ENCODE results near the gene TMPRSS7. TPM values are rescaled to one million over a fixed set of nuclear protein-coding genes. Genes with fewer than 3 reads are reported as not detected.
"Not testable (repeated sequence)": the region's sequence is repeated elsewhere in the genome, so short reads cannot be mapped to it uniquely, and the experiment has no call there.

TMPRSS7 gene
- total RNA-seq, 8 experiments from 2014 or later: 0.17 to 2.1 (median 0.20) TPM; not detected in 5

DNA sequence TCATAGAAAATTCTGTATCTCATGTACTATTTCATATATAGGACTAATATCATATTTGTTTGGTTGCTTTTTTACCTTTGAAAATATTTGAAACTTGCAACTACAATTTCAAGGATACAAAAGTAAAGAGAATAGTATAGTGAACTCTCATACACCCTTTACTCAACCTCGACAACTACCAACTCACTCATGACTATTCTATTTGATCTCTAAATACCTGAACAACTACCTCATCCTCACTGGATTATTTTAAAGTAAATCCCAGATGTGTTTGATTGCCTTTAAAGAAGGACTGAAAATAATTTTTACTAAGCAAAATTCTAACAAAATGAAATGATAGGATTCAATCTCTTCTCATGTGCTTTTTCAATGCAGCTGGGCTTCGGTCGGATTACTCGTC, 12.1 kb downstream of the TMPRSS7 start:
- no peak for ATAC-seq (replicated peaks in 6 of 8)
- in situ Hi-C loops (cut with MboI; ENCODE audit: low pct_unique_long_range_greater_than_20kb in 2 of 9, low sequenced_read_pairs in 9 of 9, unreplicated experiment in 9 of 9): loop anchor here in 1 of 9 experiments (25.0 kb wide), 1 partner anchor 134 kb away; no protein-coding TSS in a partner anchor
- Histone ChIP-seq H3K4me1 (replicated peaks in 1 of 2) (peaks cover 11 to 13% of the 10 kb centered on the region in 2 donors), H3K27ac (no peak overlapping the region), H3K4me3 (no peak overlapping the region)
- 61 to 77% (median 71%) methylated on average over 3 to 4 of the region's 4 CpGs; no CpG with 5 or more reads in 3 of the 10 experiments for WGBS, 10 experiments

DNA sequence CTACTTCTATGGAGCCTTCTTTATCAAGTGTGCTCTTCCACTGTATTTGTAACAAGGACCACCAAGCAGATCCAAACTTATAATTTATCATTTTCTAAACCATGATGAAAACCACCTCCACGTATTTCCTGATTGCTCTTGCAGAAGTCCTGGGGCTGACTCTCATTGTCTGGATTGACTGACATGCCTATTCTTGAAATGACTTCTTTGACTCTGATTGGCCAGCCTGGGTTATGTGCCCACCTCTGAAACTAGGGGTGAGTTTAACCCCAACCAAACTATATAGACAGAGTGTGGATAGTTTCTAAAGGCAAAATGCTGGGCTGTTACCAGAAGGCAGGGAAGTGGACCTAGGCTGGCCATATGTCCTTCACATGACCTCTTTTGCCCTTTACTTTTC, 12.7 kb downstream of the TMPRSS7 start:
- no peak for ATAC-seq (replicated peaks in 6 of 8)

DNA sequence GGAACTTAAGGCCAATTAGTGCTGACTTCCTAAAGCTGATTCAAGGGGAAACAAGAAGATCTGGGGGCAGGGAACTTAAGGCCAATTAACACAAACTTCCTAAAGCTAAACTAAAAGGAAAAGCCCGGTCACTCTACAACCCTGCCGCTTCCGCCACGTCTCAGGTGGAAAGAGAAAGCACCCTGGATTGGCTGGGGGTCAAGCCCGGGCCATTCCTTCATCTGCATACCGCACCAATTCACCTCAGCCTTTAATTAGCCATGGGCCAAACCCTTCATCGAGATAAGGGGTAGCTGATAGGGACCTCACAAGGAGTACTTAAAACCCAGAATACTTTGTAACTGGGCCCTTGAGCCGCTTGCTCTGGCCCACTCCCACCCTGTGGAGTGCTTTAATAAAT, 14.4 kb downstream of the TMPRSS7 start:
- 28 to 100% (median 83%) methylated on average over 1 to 8 of the region's 8 CpGs; no CpG with 5 or more reads in 4 of the 10 experiments for WGBS, 10 experiments
- H3K4me1 ChIP-seq (replicated peaks in 1 of 2): no peaks in the 10 kb centered on the region
- no peak for ATAC-seq (replicated peaks in 6 of 8)
- in situ Hi-C loops (cut with MboI; ENCODE audit: low pct_unique_long_range_greater_than_20kb in 2 of 9, low sequenced_read_pairs in 9 of 9, unreplicated experiment in 9 of 9): loop anchor here in 1 of 9 experiments (25.0 kb wide), 1 partner anchor 137 kb away; no protein-coding TSS in a partner anchor
- H3K4me3 ChIP-seq: no peak overlapping the region
- no peak overlapping the region for H3K27ac ChIP-seq

More for the DNA sequence above, 12.7 kb downstream of the TMPRSS7 start:
- Histone ChIP-seq H3K27ac (no peak overlapping the region), H3K4me1 (replicated peaks in 1 of 2) (peaks cover 11% of the 10 kb centered on the region in 2 donors), H3K4me3 (no peak overlapping the region)
- in situ Hi-C loops (cut with MboI; ENCODE audit: low pct_unique_long_range_greater_than_20kb in 2 of 9, low sequenced_read_pairs in 9 of 9, unreplicated experiment in 9 of 9): loop anchor here in 1 of 9 experiments (25.0 kb wide), 1 partner anchor 135 kb away; no protein-coding TSS in a partner anchor
- 20 to 100% (median 83%) methylated on average over 1 of the region's 1 CpG; no CpG with 5 or more reads in 5 of the 10 experiments for WGBS, 10 experiments

DNA sequence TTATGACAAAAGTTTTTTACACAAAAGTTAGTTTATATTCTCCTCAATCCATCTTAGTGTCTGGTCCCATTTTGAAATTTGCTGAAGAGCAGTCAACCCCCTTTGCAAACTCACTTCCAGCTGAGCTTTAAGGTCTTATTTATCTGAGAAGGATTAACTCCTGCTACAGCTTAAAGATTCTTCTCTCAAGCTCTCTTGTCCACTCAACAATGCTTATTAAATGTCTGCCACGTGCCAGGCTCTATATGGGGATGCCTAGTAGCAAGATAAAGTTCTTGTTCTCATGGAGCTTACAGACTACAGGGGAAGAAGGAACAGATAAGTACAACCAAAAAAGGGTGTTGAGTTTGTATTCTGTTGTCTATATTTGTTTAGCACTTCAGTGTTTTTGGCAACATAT, 18.7 kb downstream of the TMPRSS7 start:
- in situ Hi-C loops (cut with MboI; ENCODE audit: low pct_unique_long_range_greater_than_20kb in 2 of 9, low sequenced_read_pairs in 9 of 9, unreplicated experiment in 9 of 9): loop anchor here in 2 of 9 experiments (25.0 kb wide), 1 partner anchor 341 kb away; no protein-coding TSS in a partner anchor
- 0 to 33% (median 20%) methylated on average over 1 of the region's 1 CpG; no CpG with 5 or more reads in 4 of the 10 experiments for WGBS, 10 experiments
- Histone ChIP-seq H3K4me3 (no peak overlapping the region), H3K4me1 (replicated peaks in 1 of 2) (no peaks in the 10 kb centered on the region), H3K27ac (no peak overlapping the region)
- no peak for ATAC-seq (replicated peaks in 6 of 8)

DNA sequence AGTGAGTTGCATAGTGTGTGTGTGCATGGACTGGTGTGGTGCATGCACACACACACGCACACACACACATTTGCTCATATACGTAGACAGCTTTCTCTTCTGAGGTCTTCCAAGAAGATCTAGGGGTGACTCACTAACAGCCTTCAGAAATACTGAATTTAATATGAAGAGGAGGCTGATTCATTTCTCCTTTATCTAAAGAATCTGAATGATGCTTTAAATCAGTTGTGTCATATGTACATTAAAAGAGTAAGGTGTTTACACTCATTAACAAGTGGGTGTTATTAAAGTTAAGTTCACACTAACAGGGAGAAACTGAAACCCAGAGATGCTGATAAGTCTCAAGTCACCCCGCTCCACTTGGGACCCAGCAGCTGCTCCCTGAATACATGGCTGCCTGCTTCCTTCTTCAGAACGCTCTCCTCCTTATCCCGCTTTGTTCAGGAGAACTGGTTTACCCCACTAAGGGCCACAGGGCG, 22.0 kb downstream of the TMPRSS7 start:
- WGBS, 10 experiments: 23 to 100% (median 91%) methylated on average over 2 to 6 of the region's 6 CpGs; no CpG with 5 or more reads in 2 of the 10 experiments
- ATAC-seq (replicated peaks in 6 of 8): peak in 2 of 8 experiments; percentile 46 to 62
- no peak overlapping the region for H3K27ac ChIP-seq

DNA sequence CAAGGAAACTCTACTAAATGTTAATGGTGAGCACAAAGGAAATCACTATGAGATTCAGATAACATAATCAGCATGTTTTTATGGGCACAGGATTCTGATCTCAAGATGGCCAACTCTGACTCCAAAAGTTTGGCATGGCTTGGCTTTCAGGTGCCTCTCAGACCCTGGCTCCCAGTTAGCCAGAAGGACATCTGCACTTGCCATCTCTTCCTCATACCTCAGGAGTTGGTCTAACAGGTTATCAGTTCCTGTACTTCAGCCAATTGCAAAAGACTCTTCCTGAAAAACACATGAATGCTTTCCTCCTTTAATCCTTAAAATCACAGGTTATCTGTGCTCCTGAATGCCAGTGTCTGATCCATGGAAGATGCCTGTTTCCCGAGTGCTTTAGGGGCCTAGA, 25.0 kb downstream of the TMPRSS7 start:
- WGBS, 10 experiments: 0 to 100% (median 73%) methylated on average over 1 of the region's 1 CpG; no CpG with 5 or more reads in 6 of the 10 experiments

More for the DNA sequence above, 22.0 kb downstream of the TMPRSS7 start:
- Histone ChIP-seq H3K4me3 (no peak overlapping the region), H3K4me1 (replicated peaks in 1 of 2) (no peaks in the 10 kb centered on the region)
- in situ Hi-C loops (cut with MboI; ENCODE audit: low pct_unique_long_range_greater_than_20kb in 2 of 9, low sequenced_read_pairs in 9 of 9, unreplicated experiment in 9 of 9): loop anchor here in 2 of 9 experiments (25.0 kb wide), 1 partner anchor 344 kb away; no protein-coding TSS in a partner anchor

DNA sequence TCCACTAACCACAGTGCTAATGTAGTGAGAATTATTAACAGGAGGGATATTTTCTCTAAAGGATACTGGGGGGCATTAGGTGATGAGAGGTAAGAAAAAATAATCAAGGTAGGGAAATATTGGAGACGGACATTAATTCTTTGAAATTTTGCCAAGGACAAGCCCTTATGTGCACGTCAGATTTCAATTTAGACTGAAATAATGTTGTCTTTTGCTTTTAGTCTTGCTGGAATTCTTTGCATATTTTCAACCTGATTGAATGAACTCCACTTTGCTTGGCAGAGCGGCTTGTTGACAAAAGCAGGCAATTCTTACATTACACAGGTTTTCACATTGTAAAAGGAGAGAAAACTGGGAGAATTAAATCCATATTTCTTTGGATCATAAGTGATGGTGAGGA, 26.6 kb downstream of the TMPRSS7 start:
- no peak overlapping the region for H3K27ac ChIP-seq
- no peak overlapping the region for H3K4me3 ChIP-seq
- WGBS, 10 experiments: 7 to 97% (median 85%) methylated on average over 1 to 3 of the region's 3 CpGs
- H3K4me1 ChIP-seq (replicated peaks in 1 of 2): no peaks in the 10 kb centered on the region
- in situ Hi-C loops (cut with MboI; ENCODE audit: low pct_unique_long_range_greater_than_20kb in 2 of 9, low sequenced_read_pairs in 9 of 9, unreplicated experiment in 9 of 9): loop anchor here in 2 of 9 experiments (25.0 kb wide), 1 partner anchor 349 kb away; no protein-coding TSS in a partner anchor
- ATAC-seq (replicated peaks in 6 of 8): peak in 1 of 8 experiments; percentile 44

More for the DNA sequence above, 25.0 kb downstream of the TMPRSS7 start:
- ATAC-seq (replicated peaks in 6 of 8): no peak
- Histone ChIP-seq H3K27ac (no peak overlapping the region), H3K4me3 (no peak overlapping the region), H3K4me1 (replicated peaks in 1 of 2) (no peaks in the 10 kb centered on the region)
- in situ Hi-C loops (cut with MboI; ENCODE audit: low pct_unique_long_range_greater_than_20kb in 2 of 9, low sequenced_read_pairs in 9 of 9, unreplicated experiment in 9 of 9): loop anchor here in 2 of 9 experiments (25.0 kb wide), 1 partner anchor 347 kb away; no protein-coding TSS in a partner anchor

DNA sequence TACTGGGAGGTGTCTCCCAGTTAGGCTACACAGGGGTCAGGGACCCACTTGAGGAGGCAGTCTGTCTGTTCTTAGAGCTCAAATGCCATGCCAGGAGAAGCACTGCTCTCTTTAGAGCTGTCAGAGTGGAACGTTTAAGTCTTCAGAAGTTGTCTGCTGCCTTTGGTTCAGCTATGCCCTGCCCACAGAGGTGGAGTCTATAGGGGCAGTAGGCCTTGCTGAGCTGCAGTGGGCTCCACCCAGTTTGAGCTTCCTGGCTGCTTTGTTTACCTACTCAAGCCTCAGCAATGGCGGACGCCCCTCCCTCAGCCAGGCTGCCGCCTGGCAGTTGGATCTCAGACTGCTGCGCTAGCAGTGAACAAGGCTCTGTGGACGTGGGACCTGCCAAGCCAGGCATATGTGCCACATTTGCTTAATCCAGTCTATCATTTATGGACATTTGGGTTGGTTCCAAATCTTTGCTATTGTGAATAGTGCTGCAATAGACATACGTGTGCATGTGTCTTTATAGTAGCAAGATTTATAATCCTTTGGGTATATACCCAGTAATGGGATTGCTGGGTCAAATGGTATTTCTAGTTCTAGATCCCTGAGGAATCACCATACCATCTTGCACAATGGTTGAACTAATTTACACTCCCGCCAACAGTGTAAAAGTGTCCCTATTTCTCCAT, 38.0 kb downstream of the TMPRSS7 start:
- WGBS, 10 experiments: 33 to 100% (median 100%) methylated on average over 1 to 3 of the region's 8 CpGs; no CpG with 5 or more reads in 3 of the 10 experiments
- H3K4me1 ChIP-seq (replicated peaks in 1 of 2); H3K27ac ChIP-seq; H3K4me3 ChIP-seq; ATAC-seq (replicated peaks in 6 of 8): not testable (repeated sequence)
- in situ Hi-C loops (cut with MboI; ENCODE audit: low pct_unique_long_range_greater_than_20kb in 2 of 9, low sequenced_read_pairs in 9 of 9, unreplicated experiment in 9 of 9): loop anchor here in 2 of 9 experiments (25.0 kb wide), 1 partner anchor 360 kb away; no protein-coding TSS in a partner anchor

DNA sequence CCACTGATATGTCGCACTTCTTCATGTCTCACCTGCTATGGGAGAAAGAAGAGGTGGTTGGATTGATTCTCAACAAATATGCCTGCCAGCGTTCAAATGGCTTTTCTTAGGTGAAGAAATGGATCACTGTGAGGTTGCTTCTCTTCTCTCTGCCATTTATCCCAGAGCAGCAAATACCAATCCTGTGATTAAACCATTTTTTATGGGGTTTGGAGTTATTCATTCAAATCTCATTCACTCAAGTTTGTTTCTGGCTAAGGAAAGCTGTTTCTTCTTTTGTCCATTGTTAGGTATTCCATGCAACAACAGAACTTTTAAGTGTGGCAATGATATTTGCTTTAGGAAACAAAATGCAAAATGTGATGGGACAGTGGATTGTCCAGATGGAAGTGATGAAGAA, 39.5 kb downstream of the TMPRSS7 start:
- no peak for ATAC-seq (replicated peaks in 6 of 8)
- Histone ChIP-seq H3K4me3 (no peak overlapping the region), H3K4me1 (replicated peaks in 1 of 2) (peaks cover 0 to 10% of the 10 kb centered on the region in 2 donors), H3K27ac (no peak overlapping the region)
- in situ Hi-C loops (cut with MboI; ENCODE audit: low pct_unique_long_range_greater_than_20kb in 2 of 9, low sequenced_read_pairs in 9 of 9, unreplicated experiment in 9 of 9): loop anchor here in 2 of 9 experiments (25.0 kb wide), 1 partner anchor 362 kb away; no protein-coding TSS in a partner anchor
- WGBS, 10 experiments: 0 to 100% (median 90%) methylated on average over 1 to 2 of the region's 2 CpGs; no CpG with 5 or more reads in 4 of the 10 experiments

DNA sequence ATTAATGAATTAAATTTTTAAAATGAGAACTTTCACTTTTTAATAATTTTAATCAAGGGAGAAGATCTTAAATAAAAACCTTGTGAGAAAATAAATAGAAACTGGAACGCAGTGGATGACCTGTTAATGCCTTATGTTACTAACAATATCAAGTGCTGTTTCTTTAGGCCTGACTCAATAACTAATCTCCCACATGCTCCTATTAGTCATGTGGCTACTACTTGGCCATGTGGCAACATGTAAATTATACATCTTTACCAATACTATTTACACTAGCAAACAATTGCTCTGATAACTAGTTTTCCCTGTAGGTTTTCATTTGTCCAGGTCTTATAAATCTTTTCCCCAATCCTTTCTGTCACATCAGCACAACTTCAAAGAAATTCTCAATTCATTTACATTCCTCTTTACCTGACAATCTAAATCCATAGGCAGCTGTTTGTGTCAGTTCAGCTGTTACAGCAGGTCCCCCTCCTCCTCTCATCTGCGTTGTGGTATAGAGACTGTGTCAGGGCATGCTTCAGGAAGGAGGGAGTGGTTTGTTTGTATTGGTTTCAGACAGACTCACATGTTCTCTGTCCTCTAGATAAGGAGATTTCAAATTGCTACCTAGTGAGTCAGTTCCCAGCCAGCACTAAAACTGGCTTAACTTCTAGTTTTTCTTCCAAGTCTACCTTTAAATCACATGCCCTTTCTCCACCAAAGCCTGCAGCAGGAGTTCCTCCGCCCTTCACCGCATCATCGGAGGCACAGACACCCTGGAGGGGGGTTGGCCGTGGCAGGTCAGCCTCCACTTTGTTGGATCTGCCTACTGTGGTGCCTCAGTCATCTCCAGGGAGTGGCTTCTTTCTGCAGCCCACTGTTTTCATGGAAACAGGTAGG, 40.3 kb downstream of the TMPRSS7 start:
- in situ Hi-C loops (cut with MboI; ENCODE audit: low pct_unique_long_range_greater_than_20kb in 2 of 9, low sequenced_read_pairs in 9 of 9, unreplicated experiment in 9 of 9): loop anchor here in 2 of 9 experiments (25.0 kb wide), 1 partner anchor 363 kb away; no protein-coding TSS in a partner anchor
- peak; percentile 56 to 100 (median 78) for ATAC-seq (replicated peaks in 6 of 8)
- Histone ChIP-seq H3K4me3 (no peak overlapping the region), H3K4me1 (replicated peaks in 1 of 2) (peaks cover 0 to 10% of the 10 kb centered on the region in 2 donors), H3K27ac (no peak overlapping the region)
- 0 to 85% (median 50%) methylated on average over 1 to 6 of the region's 6 CpGs; no CpG with 5 or more reads in 1 of the 10 experiments for WGBS, 10 experiments

DNA sequence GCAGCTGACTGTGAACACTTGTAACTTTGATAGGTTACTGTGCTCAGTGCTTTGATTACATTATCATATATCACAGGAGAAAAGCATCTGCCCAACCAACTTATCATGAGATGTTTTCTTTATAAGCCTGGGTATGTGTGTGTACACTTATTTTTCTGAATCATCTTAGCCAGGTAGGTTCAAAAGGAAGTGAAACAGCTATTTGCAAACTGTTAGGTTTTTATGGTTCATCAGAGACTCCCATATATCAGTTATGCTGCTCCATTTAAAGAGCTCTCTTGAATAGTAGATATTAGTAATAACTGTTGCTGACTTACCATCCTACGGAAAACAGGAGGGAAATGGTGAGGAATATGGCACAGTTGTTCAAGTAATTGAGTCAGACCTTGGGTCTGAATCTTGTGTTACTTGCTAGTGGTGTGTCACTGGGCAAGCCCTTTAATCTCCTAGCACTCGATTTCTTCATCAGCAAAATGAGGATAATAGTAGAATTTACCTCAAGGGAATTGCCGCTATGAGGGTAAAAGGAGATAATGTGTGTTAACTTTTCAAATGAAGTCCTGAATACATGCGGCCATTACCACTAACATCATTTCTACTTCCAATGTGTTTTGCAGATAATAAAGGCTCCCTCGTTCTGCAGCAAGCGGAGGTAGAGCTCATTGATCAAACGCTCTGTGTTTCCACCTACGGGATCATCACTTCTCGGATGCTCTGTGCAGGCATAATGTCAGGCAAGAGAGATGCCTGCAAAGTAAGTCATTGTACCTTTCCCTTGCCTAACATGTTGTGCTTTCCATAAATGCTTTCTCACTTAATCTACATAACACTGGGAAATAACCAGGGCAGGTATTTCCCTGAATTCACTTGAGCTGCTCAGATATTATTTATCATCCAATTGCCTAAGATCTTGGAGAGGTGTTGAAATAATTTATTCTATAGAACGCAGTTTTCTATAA, 43.9 kb downstream of the TMPRSS7 start:
- Histone ChIP-seq H3K4me3 (no peak overlapping the region), H3K4me1 (replicated peaks in 1 of 2) (peaks cover 0 to 10% of the 10 kb centered on the region in 2 donors), H3K27ac (no peak overlapping the region)
- 0 to 81% (median 73%) methylated on average over 1 to 10 of the region's 10 CpGs; no CpG with 5 or more reads in 1 of the 10 experiments for WGBS, 10 experiments
- no peak for ATAC-seq (replicated peaks in 6 of 8)
- in situ Hi-C loops (cut with MboI; ENCODE audit: low pct_unique_long_range_greater_than_20kb in 2 of 9, low sequenced_read_pairs in 9 of 9, unreplicated experiment in 9 of 9): no loop called here
